Psoas muscle (tissue), 8 donors: ENCODE results near the gene PCDHGB4. TPM values are rescaled to one million over a fixed set of nuclear protein-coding genes. Genes with fewer than 3 reads are reported as not detected.

Experiments used
- ATAC-seq, 4 donors: fragments of 200-7000 bp; cut with Tn5 transposase; one replicate each; pipeline ENCODE4 v1.9.1; 2020; ENCODE audit warnings: moderate library complexity in 3 of 4, mild to moderate bottlenecking in 2 of 4
- DNase-seq, 2 donors: peaks; one replicate each; pipeline ENCODE4 v3.0.0-alpha.2; 2020
- H3K27ac ChIP-seq: fragments of 200-600 bp; one replicate; pipeline ENCODE4 v1.8.0; 2022
- H3K27me3 ChIP-seq, 3 donors: fragments of 200-600 bp in 1 of 3; one replicate each; pipeline versions ENCODE4 v1.6.1 to v1.8.0; 2013 to 2022; ENCODE audit warnings: low read length in 2 of 3, mild to moderate bottlenecking in 2 of 3, moderate library complexity in 1 of 3; ENCODE audit not compliant: insufficient read depth in 3 of 3
- H3K36me3 ChIP-seq, 2 donors: fragments of 200-600 bp in 1 of 2; one replicate each; pipeline versions ENCODE4 v1.6.1 to v1.8.0; 2013 to 2022; ENCODE audit warnings: low read depth in 1 of 2, mild to moderate bottlenecking in 1 of 2, moderate library complexity in 1 of 2; ENCODE audit not compliant: insufficient read depth in 1 of 2
- H3K4me1 ChIP-seq: fragments of 200-600 bp; one replicate; pipeline ENCODE4 v1.8.0; 2022
- H3K4me3 ChIP-seq: fragments of 200-600 bp; one replicate; pipeline ENCODE4 v1.8.0; 2022; ENCODE audit warnings: mild to moderate bottlenecking
- H3K9me3 ChIP-seq: fragments of 200-600 bp; one replicate; pipeline ENCODE4 v1.8.0; 2022
- CTCF ChIP-seq: fragments of 200-600 bp; IDR thresholded peaks from one replicate; pipeline ENCODE4 v1.8.0; 2022; ENCODE audit warnings: antibody characterized with exemption
- WGBS, 3 donors: extraction: QIAGEN DNeasy Blood & Tissue Kit; methylation state at CpG; one replicate each; pipeline versions ENCODE4 v1.1.6 to v1.1.7; 2013; 5-methylcytosine and 5-hydroxymethylcytosine counted together
- intact Hi-C, 2 donors: fragments of 100-400 bp; cut with DNase I; formaldehyde crosslinking; loops; one replicate each; pipeline versions ENCODE4 v1.11.0 to v1.14.2; 2022
- polyA plus RNA-seq, 3 donors: library from polyadenylated mRNA; stranded (reverse); fragments of 200-250 nt; gene quantifications; one replicate each; pipeline ENCODE4 v1.2.3, GENCODE V29; 2013
- total RNA-seq, 4 donors: library from RNA; stranded (reverse); fragmentation: NEBNext Ultra II Directional in 2 of 4; extraction: Animal tissue kit (Norgen Biotek cat#: 25700) in 2 of 4; gene quantifications; one replicate each; pipeline versions ENCODE4 v1.2.1 to v1.2.4, GENCODE V29; 2021 to 2023
- donor health status: healthy with polysubstance abuse.
- donor health status: DM: no; HTN: no; CAD: no; lungs with moderate emphysema.
- donor health status: Bipolar disorder and iron deficiency.
- donor health status: healthy.
- donor health status: DM: yes; HTN: yes; CAD: no.
- donor health status: DM: no; HTN: no; CAD: no.
- donor health status: DM: no; HTN: no; CAD: no.
- donor health status: DM: yes; HTN: yes; CAD: no.

The PCDHGB4 gene
- total and polyA plus RNA-seq, 7 donors, result 0.24 to 3.0 (median 0.99) TPM

GRCh38 chr5:141351591-141351990 lies 35.9 kb upstream of the PCDHGB4 start:
- no peaks in the 10 kb centered on the region for H3K36me3 ChIP-seq
- no peak overlapping the region for H3K27ac ChIP-seq
- no peak overlapping the region for H3K4me3 ChIP-seq
- DNase-seq, result no peak
- H3K9me3 ChIP-seq, result peaks cover 7% of the 10 kb centered on the region
- H3K27me3 ChIP-seq, result peaks cover 0 to 43% (median 8%) of the 10 kb centered on the region in 3 donors
- intact Hi-C loops, result no loop called here
- H3K4me1 ChIP-seq, result no peaks in the 10 kb centered on the region
- no peak for ATAC-seq
- TF ChIP-seq CTCF, result no peak
- WGBS, 3 donors, result 35 to 40% (median 35%) methylated on average over 30 to 34 of the region's 36 CpGs

DNA sequence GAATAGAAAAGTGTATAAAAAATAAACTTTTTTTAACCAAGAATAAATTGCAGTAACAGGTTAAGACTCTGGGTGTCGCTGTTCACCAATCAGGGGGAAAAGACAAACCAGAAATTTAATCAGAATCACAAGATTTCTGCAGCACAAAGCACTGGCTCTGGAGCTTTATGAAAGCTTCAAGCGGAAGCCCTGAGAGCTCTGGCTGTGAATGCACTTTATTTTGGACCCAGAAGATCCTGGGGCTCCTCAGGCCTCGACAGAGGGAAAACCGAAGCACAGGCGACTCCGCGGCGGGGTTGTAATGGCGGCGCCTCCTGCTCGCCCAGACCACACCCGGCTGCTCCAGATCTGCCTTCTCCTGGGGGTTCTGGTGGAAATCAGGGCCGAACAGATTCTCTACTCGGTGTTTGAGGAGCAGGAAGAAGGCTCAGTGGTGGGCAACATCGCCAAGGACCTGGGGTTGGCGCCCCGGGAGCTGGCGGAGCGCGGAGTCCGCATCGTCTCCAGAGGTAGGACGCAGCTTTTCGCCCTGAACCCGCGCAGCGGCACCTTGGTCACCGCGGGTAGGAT lies 32.5 kb upstream of the PCDHGB4 start, which contains the start of gene PCDHGA4:
PCDHGA4 (plus strand) TSS at position 122 of the 570 bp plus-strand sequence; CDS start at position 209, 87 bp downstream.
- intact Hi-C loops, result no loop called here
- Histone ChIP-seq H3K27ac (no peak within 1 kb of the TSS), H3K27me3 (peaks cover 0 to 57% (median 9%) of the 10 kb centered on the region in 3 donors), H3K36me3 (no peaks in the 10 kb centered on the region), H3K4me1 (no peaks in the 10 kb centered on the region), H3K4me3 (peak within 1 kb of the TSS; percentile 59), H3K9me3 (peaks cover 14% of the 10 kb centered on the region)
- ATAC-seq (peak in 3 of 4 donors; percentile 23 to 68 (median 55)), DNase-seq (peak in 1 of 2 donors; percentile 44)
- peak; percentile 43 for TF ChIP-seq CTCF
- 19% methylated on average over 29 of the region's 29 CpGs for WGBS, 3 donors

GRCh38 chr5:141355641-141356040 lies 31.9 kb upstream of the PCDHGB4 start:
- no peak for DNase-seq
- 49 to 55% (median 52%) methylated on average over 24 of the region's 24 CpGs for WGBS, 3 donors

DNA sequence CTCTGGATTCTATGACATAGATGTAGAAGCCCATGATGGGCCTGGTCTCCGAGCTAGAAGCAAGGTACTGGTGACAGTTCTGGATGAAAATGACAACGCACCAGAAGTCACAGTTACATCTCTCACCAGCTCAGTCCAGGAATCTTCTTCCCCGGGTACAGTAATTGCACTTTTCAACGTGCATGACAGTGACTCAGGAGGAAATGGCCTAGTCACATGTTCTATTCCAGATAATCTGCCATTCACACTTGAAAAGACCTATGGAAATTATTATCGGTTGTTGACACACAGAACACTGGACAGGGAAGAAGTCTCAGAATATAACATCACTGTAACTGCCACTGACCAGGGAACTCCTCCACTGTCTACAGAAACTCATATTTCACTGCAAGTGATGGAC lies 31.4 kb upstream of the PCDHGB4 start:
- ATAC-seq, result no peak
- TF ChIP-seq CTCF, result no peak
- intact Hi-C loops, result no loop called here
- H3K4me1 ChIP-seq, result no peaks in the 10 kb centered on the region
- 68 to 77% (median 74%) methylated on average over 5 of the region's 5 CpGs for WGBS, 3 donors
- peaks cover 20% of the 10 kb centered on the region for H3K9me3 ChIP-seq
- H3K4me3 ChIP-seq, result peak overlapping the region; percentile 59
- no peaks in the 10 kb centered on the region for H3K36me3 ChIP-seq
- no peak overlapping the region for H3K27ac ChIP-seq
- no peak for DNase-seq
- H3K27me3 ChIP-seq, result peaks cover 0 to 59% (median 13%) of the 10 kb centered on the region in 3 donors

More at GRCh38 chr5:141355641-141356040, 31.9 kb upstream of the PCDHGB4 start:
- H3K36me3 ChIP-seq, result no peaks in the 10 kb centered on the region
- H3K4me3 ChIP-seq, result peak overlapping the region; percentile 59
- no peak for TF ChIP-seq CTCF
- no peaks in the 10 kb centered on the region for H3K4me1 ChIP-seq
- intact Hi-C loops, result no loop called here
- peaks cover 16% of the 10 kb centered on the region for H3K9me3 ChIP-seq
- no peak overlapping the region for H3K27ac ChIP-seq
- peaks cover 0 to 59% (median 11%) of the 10 kb centered on the region in 3 donors for H3K27me3 ChIP-seq
- ATAC-seq, result peak in 1 of 4 donors; percentile 36
